ENCODE results near the gene ZNF337. TPM values are rescaled to one million over a fixed set of nuclear protein-coding genes. Genes with fewer than 3 reads are reported as not detected.
"Not testable (repeated sequence)": the region's sequence is repeated elsewhere in the genome, so short reads cannot be mapped to it uniquely, and the experiment has no call there.

The ZNF337 gene
- total RNA-seq, 2 experiments from 2014 or later = 11.7 to 13.2 TPM

GRCh38 chr20:25695532-25696370, 902 bp downstream of the ZNF337 start:
- CTCF ChIA-PET = interaction anchor here (0.6 kb wide), 1 partner anchor 86 kb away, joined by 3 read pairs; no protein-coding TSS in a partner anchor
- POLR2A ChIA-PET = no interaction called here

- POLR2A ChIA-PET = no interaction called here
- CTCF ChIA-PET = no interaction called here
These were observed 4.2 kb downstream of the ZNF337 start for GRCh38 chr20:25692499-25692898.

GRCh38 chr20:25690427-25690826, 6.2 kb downstream of the ZNF337 start:
- CTCF ChIA-PET = no interaction called here
- POLR2A ChIA-PET = no interaction called here

- POLR2A ChIA-PET = no interaction called here
- CTCF ChIA-PET = no interaction called here
These were observed 10.3 kb downstream of the ZNF337 start for GRCh38 chr20:25686081-25687067.

- ChIA-PET CTCF (no interaction called here), POLR2A (interaction anchor here (0.7 kb wide), 1 partner anchor 521 kb away, joined by 4 read pairs; no protein-coding TSS in a partner anchor)
These were observed 11.2 kb downstream of the ZNF337 start for GRCh38 chr20:25685276-25686080.

- CTCF ChIA-PET, POLR2A ChIA-PET: not testable (repeated sequence)
These were observed 12.8 kb downstream of the ZNF337 start for GRCh38 chr20:25683826-25684225.

GRCh38 chr20:25683050-25683449, 13.6 kb downstream of the ZNF337 start:
- ChIA-PET POLR2A (no interaction called here), CTCF (no interaction called here)

- POLR2A ChIA-PET = no interaction called here
These were observed 20.4 kb downstream of the ZNF337 start for GRCh38 chr20:25676164-25676809.

GRCh38 chr20:25675161-25675560, 21.5 kb downstream of the ZNF337 start:
- CTCF ChIA-PET = no interaction called here
- POLR2A ChIA-PET = no interaction called here

More at GRCh38 chr20:25676164-25676809, 20.4 kb downstream of the ZNF337 start:
- CTCF ChIA-PET = no interaction called here

GRCh38 chr20:25672659-25673235, 23.9 kb downstream of the ZNF337 start:
- ChIA-PET POLR2A (no interaction called here), CTCF (interaction anchor here (0.6 kb wide), 1 partner anchor 295 kb away, joined by 6 read pairs; no protein-coding TSS in a partner anchor)

GRCh38 chr20:25669826-25670422, 26.7 kb downstream of the ZNF337 start:
- CTCF ChIA-PET = interaction anchor here (0.7 kb wide), 1 partner anchor 454 kb away, joined by 3 read pairs; no protein-coding TSS in a partner anchor
- POLR2A ChIA-PET = no interaction called here

GRCh38 chr20:25668446-25668845, 28.2 kb downstream of the ZNF337 start:
- ChIA-PET CTCF (no interaction called here), POLR2A (no interaction called here)

GRCh38 chr20:25659999-25660398, 36.7 kb downstream of the ZNF337 start:
- CTCF ChIA-PET = no interaction called here
- POLR2A ChIA-PET = no interaction called here

GRCh38 chr20:25654487-25654886, 42.2 kb downstream of the ZNF337 start:
- POLR2A ChIA-PET = no interaction called here

GRCh38 chr20:25652866-25653265, 43.8 kb downstream of the ZNF337 start:
- CTCF ChIA-PET, POLR2A ChIA-PET: not testable (repeated sequence)

More at GRCh38 chr20:25654487-25654886, 42.2 kb downstream of the ZNF337 start:
- CTCF ChIA-PET = no interaction called here

GRCh38 chr20:25644814-25645213, 51.8 kb downstream of the ZNF337 start:
- POLR2A ChIA-PET = no interaction called here
- CTCF ChIA-PET = no interaction called here

GRCh38 chr20:25643716-25644115, 52.9 kb downstream of the ZNF337 start:
- CTCF ChIA-PET = interaction anchor here (0.8 kb wide), 1 partner anchor 15 kb away, joined by 3 read pairs; no protein-coding TSS in a partner anchor

GRCh38 chr20:25637247-25637646, 59.4 kb downstream of the ZNF337 start:
- CTCF ChIA-PET = no interaction called here
- POLR2A ChIA-PET = no interaction called here

More at GRCh38 chr20:25643716-25644115, 52.9 kb downstream of the ZNF337 start:
- POLR2A ChIA-PET = no interaction called here

Measured in activated CD8-positive, alpha-beta memory T cell treated with anti-CD3 and anti-CD28 coated beads for 36 hours (primary cell).